HepG2 (cell line): Measurements from ENCODE around the gene PIGX. TPM values are rescaled to one million over a fixed set of nuclear protein-coding genes. Genes with fewer than 3 reads are reported as not detected.

Experiments
- ARHGAP35 ChIP-seq: sonication (generic); formaldehyde crosslinking; IDR thresholded peaks from 2 replicates; pipeline ENCODE4 v1.9.0; 2022; ENCODE audit warnings: mild to moderate bottlenecking, inconsistent platforms, moderate library complexity, missing genetic modification reagents, borderline replicate concordance
- HIC2 ChIP-seq: sonication (generic); formaldehyde crosslinking; IDR thresholded peaks from 2 replicates; pipeline ENCODE4 v1.9.0; 2022; ENCODE audit warnings: low read depth, missing genetic modification reagents
- HOXD1 ChIP-seq: sonication (generic); formaldehyde crosslinking; IDR thresholded peaks from 2 replicates; pipeline ENCODE4 v1.5.0; 2020; ENCODE audit warnings: missing genetic modification reagents
- SP5 ChIP-seq: IDR thresholded peaks from 2 replicates; pipeline ENCODE4 v1.6.1; 2016; ENCODE audit warnings: low read depth, borderline replicate concordance
- THYN1 ChIP-seq: sonication (generic); formaldehyde crosslinking; IDR thresholded peaks from 2 replicates; pipeline ENCODE4 v1.8.1; 2023; ENCODE audit warnings: low read depth, mild to moderate bottlenecking, moderate library complexity, missing genetic modification reagents, borderline replicate concordance
- TSC22D2 ChIP-seq: sonication (generic); formaldehyde crosslinking; IDR thresholded peaks from 2 replicates; pipeline ENCODE4 v1.5.1; 2020; ENCODE audit warnings: missing genetic modification reagents, mild to moderate bottlenecking, borderline replicate concordance
- WIZ ChIP-seq: sonication (generic); formaldehyde crosslinking; IDR thresholded peaks from 2 replicates; pipeline ENCODE4 v1.5.1; 2020; ENCODE audit warnings: mild to moderate bottlenecking, missing genetic modification reagents
- ZBTB33 ChIP-seq: sonication (generic); formaldehyde crosslinking; IDR thresholded peaks from 2 replicates; pipeline ENCODE4 v1.4.0; 2020; ENCODE audit warnings: missing genetic modification reagents
- ZNF12 ChIP-seq: sonication (generic); formaldehyde crosslinking; IDR thresholded peaks from 2 replicates; pipeline ENCODE4 v1.5.0; 2020; ENCODE audit warnings: missing genetic modification reagents
- ZNF274 ChIP-seq: sonication (generic); formaldehyde crosslinking; IDR thresholded peaks from 2 replicates; pipeline ENCODE4 v1.5.1; 2020; ENCODE audit warnings: mild to moderate bottlenecking, missing genetic modification reagents
- ZNF510 ChIP-seq: sonication (generic); formaldehyde crosslinking; IDR thresholded peaks from 2 replicates; pipeline ENCODE4 v1.4.0; 2020; ENCODE audit warnings: low read depth, mild to moderate bottlenecking, missing genetic modification reagents
- ZNF614 ChIP-seq: IDR thresholded peaks from 2 replicates; pipeline ENCODE4 v1.6.1; 2018; ENCODE audit warnings: missing biosample characterization, missing genetic modification reagents, inconsistent platforms, borderline replicate concordance
- ZNF660 ChIP-seq: sonication (generic); formaldehyde crosslinking; IDR thresholded peaks from 2 replicates; pipeline ENCODE4 v1.5.1; 2020; ENCODE audit warnings: mild to moderate bottlenecking, low read depth, missing genetic modification reagents, borderline replicate concordance
- ZNF674 ChIP-seq: sonication (generic); formaldehyde crosslinking; IDR thresholded peaks from 2 replicates; pipeline ENCODE4 v1.5.0; 2020; ENCODE audit warnings: low read depth, mild to moderate bottlenecking, missing genetic modification reagents
- ZNF879 ChIP-seq: sonication (generic); formaldehyde crosslinking; IDR thresholded peaks from 2 replicates; pipeline ENCODE4 v1.8.1; 2023; ENCODE audit warnings: missing genetic modification reagents
- polyA plus RNA-seq, 8 experiments: library from polyadenylated mRNA; depleted of rRNA in 3 of 8; stranded (reverse) in 7 of 8; unstranded in 1 of 8; fragments of >200 nt; fragmentation: Illumina TruSeq in 4 of 8; extraction: Trizol in 4 of 8; gene quantifications; 2 replicates each; pipeline versions ENCODE4 v1.2.1 to v1.2.3, GENCODE V29; 2011 to 2016; ENCODE audit warnings: low read depth in 4 of 8, missing spikeins in 1 of 8, mixed read lengths in 1 of 8; ENCODE audit not compliant: insufficient read depth in 1 of 8
- total RNA-seq, 5 experiments: library from RNA; depleted of rRNA; stranded (reverse); fragments of >200 nt; fragmentation: Illumina TruSeq; extraction: Trizol; gene quantifications; 2 replicates each; pipeline ENCODE4 v1.2.3, GENCODE V29; 2016; ENCODE audit warnings: low read depth in 1 of 5
- TF ChIP-seq, protein P1 (sequence below): sonication (generic); formaldehyde crosslinking; IDR thresholded peaks from 2 replicates; pipeline ENCODE4 v1.4.0; 2020; ENCODE audit warnings: missing genetic modification reagents
- TF ChIP-seq, protein P2 (sequence below): sonication (generic); formaldehyde crosslinking; conservative IDR thresholded peaks from 2 replicates; pipeline ENCODE4 v1.4.0; 2020; ENCODE audit warnings: missing genetic modification reagents
- TF ChIP-seq, protein P3 (sequence below): sonication (generic); formaldehyde crosslinking; IDR thresholded peaks from 2 replicates; pipeline ENCODE4 v1.9.0; 2021; ENCODE audit warnings: missing genetic modification reagents, mild to moderate bottlenecking, borderline replicate concordance

Gene PIGX
- total and polyA plus RNA-seq, 2 of the 13 experiments (the other 11 are each of a cell fraction or from before 2014, with no cell fraction given), result 13.2 to 21.3 TPM

GRCh38 chr3:196666001-196666867, 45.9 kb upstream of the PIGX start (continued):
- TF ChIP-seq HIC2 (CRISPR knock-in tag), result 0 out of 2 replicates have a peak, but pooled peaks have one; percentile 34
- TF ChIP-seq ZNF12 (CRISPR knock-in tag), result no peak
- no peak for TF ChIP-seq WIZ (CRISPR knock-in tag)
- TF ChIP-seq HOXD1 (CRISPR knock-in tag), result no peak
- TF ChIP-seq ZNF274 (CRISPR knock-in tag), result 0 out of 2 replicates have a peak, but pooled peaks have one; percentile 47
- TF ChIP-seq ZNF660 (CRISPR knock-in tag), result no peak
- TF ChIP-seq SP5 (CRISPR knock-in tag), result peak; percentile 32; the same call in 1 of the 2 replicates
- TF ChIP-seq THYN1 (CRISPR knock-in tag), result no peak
- 0 out of 2 replicates have a peak, but pooled peaks have one; percentile 17 for TF ChIP-seq ZBTB33 (CRISPR knock-in tag)
- TF ChIP-seq ARHGAP35, result no peak
- TF ChIP-seq, protein P1, sequence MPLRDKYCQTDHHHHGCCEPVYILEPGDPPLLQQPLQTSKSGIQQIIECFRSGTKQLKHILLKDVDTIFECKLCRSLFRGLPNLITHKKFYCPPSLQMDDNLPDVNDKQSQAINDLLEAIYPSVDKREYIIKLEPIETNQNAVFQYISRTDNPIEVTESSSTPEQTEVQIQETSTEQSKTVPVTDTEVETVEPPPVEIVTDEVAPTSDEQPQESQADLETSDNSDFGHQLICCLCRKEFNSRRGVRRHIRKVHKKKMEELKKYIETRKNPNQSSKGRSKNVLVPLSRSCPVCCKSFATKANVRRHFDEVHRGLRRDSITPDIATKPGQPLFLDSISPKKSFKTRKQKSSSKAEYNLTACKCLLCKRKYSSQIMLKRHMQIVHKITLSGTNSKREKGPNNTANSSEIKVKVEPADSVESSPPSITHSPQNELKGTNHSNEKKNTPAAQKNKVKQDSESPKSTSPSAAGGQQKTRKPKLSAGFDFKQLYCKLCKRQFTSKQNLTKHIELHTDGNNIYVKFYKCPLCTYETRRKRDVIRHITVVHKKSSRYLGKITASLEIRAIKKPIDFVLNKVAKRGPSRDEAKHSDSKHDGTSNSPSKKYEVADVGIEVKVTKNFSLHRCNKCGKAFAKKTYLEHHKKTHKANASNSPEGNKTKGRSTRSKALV (CRISPR knock-in tag), result no peak
- TF ChIP-seq, protein P2, sequence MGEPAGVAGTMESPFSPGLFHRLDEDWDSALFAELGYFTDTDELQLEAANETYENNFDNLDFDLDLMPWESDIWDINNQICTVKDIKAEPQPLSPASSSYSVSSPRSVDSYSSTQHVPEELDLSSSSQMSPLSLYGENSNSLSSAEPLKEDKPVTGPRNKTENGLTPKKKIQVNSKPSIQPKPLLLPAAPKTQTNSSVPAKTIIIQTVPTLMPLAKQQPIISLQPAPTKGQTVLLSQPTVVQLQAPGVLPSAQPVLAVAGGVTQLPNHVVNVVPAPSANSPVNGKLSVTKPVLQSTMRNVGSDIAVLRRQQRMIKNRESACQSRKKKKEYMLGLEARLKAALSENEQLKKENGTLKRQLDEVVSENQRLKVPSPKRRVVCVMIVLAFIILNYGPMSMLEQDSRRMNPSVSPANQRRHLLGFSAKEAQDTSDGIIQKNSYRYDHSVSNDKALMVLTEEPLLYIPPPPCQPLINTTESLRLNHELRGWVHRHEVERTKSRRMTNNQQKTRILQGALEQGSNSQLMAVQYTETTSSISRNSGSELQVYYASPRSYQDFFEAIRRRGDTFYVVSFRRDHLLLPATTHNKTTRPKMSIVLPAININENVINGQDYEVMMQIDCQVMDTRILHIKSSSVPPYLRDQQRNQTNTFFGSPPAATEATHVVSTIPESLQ, result no peak
- no peak for TF ChIP-seq ZNF510 (CRISPR knock-in tag)
- TF ChIP-seq, protein P3, sequence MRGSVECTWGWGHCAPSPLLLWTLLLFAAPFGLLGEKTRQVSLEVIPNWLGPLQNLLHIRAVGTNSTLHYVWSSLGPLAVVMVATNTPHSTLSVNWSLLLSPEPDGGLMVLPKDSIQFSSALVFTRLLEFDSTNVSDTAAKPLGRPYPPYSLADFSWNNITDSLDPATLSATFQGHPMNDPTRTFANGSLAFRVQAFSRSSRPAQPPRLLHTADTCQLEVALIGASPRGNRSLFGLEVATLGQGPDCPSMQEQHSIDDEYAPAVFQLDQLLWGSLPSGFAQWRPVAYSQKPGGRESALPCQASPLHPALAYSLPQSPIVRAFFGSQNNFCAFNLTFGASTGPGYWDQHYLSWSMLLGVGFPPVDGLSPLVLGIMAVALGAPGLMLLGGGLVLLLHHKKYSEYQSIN (CRISPR knock-in tag), result no peak
- TF ChIP-seq TSC22D2 (CRISPR knock-in tag), result no peak
- TF ChIP-seq ZNF674 (CRISPR knock-in tag), result no peak
- no peak for TF ChIP-seq ZNF879 (CRISPR knock-in tag)
- 0 out of 2 replicates have a peak, but pooled peaks have one; percentile 36 for TF ChIP-seq ZNF614
